ENCODE data around the gene RTP5. TPM values are rescaled to one million over a fixed set of nuclear protein-coding genes. Genes with fewer than 3 reads are reported as not detected.

RTP5 gene
- total and polyA plus RNA-seq, 12 donors, result 0.15 TPM; not detected in 11

DNA sequence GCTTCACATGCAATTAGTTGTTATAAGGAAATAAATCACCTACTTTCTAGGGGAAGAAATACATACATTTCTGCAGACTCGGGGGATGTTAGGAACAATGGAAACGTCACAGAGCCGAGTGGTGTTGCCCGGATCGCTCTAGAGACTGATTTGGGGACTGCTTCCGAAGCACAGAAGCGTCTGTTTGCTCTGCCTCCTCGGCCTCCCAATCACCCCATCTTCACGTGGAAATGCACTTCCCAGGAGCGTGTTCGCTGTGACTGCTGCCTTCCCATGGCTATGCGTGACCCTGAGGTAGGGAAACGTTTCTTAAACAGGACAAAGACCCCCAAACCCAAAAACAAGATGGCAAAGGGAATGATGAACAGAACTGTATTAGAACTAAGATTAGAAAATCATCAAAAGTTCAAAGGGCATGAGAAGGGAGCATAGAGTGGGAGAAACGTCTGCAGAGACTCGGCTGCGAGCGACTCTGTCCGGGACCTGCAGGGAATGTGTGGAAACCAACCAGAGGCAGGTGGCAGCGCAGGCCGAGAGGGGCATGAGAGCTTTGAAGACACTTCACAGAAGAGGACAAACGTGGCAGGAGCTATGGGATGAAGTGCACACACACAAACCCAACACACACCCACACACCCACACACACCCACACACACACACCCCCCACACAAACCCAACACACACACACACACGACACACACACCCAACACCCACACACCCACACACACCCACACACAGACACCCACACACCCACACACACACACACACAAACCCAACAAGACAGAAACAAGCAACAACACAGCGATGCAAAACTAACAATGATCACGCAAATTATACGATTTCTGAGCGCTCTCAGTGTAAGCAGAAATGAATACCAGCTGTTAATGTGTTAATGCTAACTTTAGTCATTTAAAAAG lies 41.3 kb downstream of the RTP5 start:
- TF ChIP-seq, protein P1, sequence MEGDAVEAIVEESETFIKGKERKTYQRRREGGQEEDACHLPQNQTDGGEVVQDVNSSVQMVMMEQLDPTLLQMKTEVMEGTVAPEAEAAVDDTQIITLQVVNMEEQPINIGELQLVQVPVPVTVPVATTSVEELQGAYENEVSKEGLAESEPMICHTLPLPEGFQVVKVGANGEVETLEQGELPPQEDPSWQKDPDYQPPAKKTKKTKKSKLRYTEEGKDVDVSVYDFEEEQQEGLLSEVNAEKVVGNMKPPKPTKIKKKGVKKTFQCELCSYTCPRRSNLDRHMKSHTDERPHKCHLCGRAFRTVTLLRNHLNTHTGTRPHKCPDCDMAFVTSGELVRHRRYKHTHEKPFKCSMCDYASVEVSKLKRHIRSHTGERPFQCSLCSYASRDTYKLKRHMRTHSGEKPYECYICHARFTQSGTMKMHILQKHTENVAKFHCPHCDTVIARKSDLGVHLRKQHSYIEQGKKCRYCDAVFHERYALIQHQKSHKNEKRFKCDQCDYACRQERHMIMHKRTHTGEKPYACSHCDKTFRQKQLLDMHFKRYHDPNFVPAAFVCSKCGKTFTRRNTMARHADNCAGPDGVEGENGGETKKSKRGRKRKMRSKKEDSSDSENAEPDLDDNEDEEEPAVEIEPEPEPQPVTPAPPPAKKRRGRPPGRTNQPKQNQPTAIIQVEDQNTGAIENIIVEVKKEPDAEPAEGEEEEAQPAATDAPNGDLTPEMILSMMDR (IDR thresholded peaks at IDR 0.05), result no peak
- H3K27me3 ChIP-seq, result peaks cover 0 to 15% (median 0%) of the 10 kb centered on the region in 7 donors
- intact Hi-C loops (cut with DNase I), result no loop called here
- ATAC-seq (no peak), DNase-seq (no peak)
- 94 to 95% methylated on average over 26 of the region's 26 CpGs for WGBS, 2 donors
- H3K9me3 ChIP-seq, result peaks cover 0 to 26% (median 3%) of the 10 kb centered on the region in 11 donors
- H3K27ac ChIP-seq, result no peak overlapping the region
- H3K4me1 ChIP-seq, result no peaks in the 10 kb centered on the region
- H3K4me3 ChIP-seq, result no peak overlapping the region
- H3K36me3 ChIP-seq, result no peaks in the 10 kb centered on the region

DNA sequence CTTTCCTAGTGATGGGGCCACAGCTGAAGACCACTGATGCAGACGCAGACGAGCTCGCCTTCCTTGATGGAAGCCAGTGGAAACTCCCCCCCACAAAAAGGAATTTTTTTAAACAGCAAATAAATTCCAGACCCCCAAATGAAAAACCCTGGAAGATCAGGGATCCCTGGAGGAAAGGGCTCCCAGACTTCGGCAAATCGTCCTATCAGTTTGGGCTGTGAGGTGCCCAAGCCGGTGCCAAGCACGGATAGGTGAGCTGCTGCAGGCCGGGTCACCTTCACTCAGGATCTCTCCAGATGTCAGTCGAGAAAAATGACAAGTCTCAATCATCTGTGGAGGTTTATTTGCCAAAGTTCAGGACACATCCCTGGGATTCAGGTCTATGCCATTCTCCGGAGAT lies 42.0 kb downstream of the RTP5 start:
- peaks cover 0 to 29% (median 3%) of the 10 kb centered on the region in 11 donors for H3K9me3 ChIP-seq
- 85 to 97% methylated on average over 10 of the region's 10 CpGs for WGBS, 2 donors
- TF ChIP-seq, protein P1 (IDR thresholded peaks at IDR 0.05), result no peak
- H3K27ac ChIP-seq, result no peak overlapping the region
- no peaks in the 10 kb centered on the region for H3K36me3 ChIP-seq
- no peak overlapping the region for H3K4me3 ChIP-seq
- intact Hi-C loops (cut with DNase I), result no loop called here
- no peaks in the 10 kb centered on the region for H3K4me1 ChIP-seq
- DNase-seq, result no peak
- H3K27me3 ChIP-seq, result peaks cover 0 to 15% (median 0%) of the 10 kb centered on the region in 7 donors
- ATAC-seq, result no peak

DNA sequence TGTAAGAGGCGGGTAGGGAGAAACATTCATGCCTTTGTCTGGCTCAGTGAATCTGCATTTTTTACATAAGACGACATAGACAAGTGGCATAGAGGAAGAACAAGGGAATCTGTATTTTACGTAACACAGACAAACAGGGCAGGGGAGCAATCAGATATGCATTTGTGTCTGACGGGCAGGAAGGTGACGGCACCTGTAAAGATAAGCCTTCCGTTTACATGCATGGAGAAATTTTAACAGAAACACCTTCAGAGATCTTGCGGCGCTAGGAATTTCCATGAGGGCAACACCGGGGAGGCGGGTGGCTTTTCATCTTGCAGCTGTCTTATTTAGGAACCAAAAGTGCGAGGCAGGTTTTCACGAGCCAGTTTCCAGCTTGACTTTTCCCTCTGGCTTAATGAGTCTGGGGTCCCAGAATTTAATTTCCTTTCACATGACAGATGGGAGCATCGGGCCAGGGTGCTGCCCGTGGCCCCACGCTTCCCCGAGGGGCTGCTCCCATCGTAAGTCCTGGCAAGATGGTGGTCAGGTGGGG lies 42.6 kb downstream of the RTP5 start:
- no peak for DNase-seq
- intact Hi-C loops (cut with DNase I), result no loop called here
- peaks cover 0 to 15% (median 0%) of the 10 kb centered on the region in 7 donors for H3K27me3 ChIP-seq
- no peak for ATAC-seq
- H3K4me3 ChIP-seq, result no peak overlapping the region
- no peaks in the 10 kb centered on the region for H3K4me1 ChIP-seq
- TF ChIP-seq, protein P1 (IDR thresholded peaks at IDR 0.05), result no peak
- 84 to 94% methylated on average over 17 of the region's 17 CpGs for WGBS, 2 donors
- peaks cover 0 to 29% (median 3%) of the 10 kb centered on the region in 11 donors for H3K9me3 ChIP-seq
- no peak overlapping the region for H3K27ac ChIP-seq
- H3K36me3 ChIP-seq, result no peaks in the 10 kb centered on the region

DNA sequence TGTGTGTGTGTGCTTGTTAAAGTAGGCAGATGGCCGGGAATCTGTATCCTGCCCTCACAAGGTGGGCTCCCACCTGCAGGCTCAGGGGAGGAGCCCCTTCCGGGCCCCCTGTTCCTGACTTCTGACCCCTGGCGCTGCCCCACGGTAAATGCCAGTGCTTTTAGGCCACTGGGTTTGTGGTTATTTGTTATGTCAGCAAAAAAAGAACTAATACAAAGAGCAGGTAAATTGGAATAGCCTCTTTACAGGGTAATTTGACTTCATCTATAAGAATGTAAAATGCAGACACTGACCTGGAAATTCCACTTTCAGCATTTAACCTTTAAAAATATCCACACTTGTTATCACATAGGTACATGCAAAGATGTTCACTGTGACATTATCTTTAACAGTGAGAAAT lies 44.2 kb downstream of the RTP5 start:
- ATAC-seq (no peak), DNase-seq (no peak)
- intact Hi-C loops (cut with DNase I), result no loop called here
- TF ChIP-seq, protein P1 (IDR thresholded peaks at IDR 0.05), result no peak
- Histone ChIP-seq H3K4me1 (no peaks in the 10 kb centered on the region), H3K36me3 (no peaks in the 10 kb centered on the region), H3K9me3 (peaks cover 0 to 38% (median 3%) of the 10 kb centered on the region in 11 donors), H3K27ac (no peak overlapping the region), H3K4me3 (no peak overlapping the region), H3K27me3 (peaks cover 0 to 10% (median 0%) of the 10 kb centered on the region in 7 donors)
- WGBS, 2 donors, result 95% methylated on average over 4 of the region's 4 CpGs

Measured in heart right ventricle (tissue), 16 donors.